COLO668 (cell line): ENCODE results near the gene NLGN4X.

ENCODE experiments used
- DNase-seq: peaks from one replicate; lab custom pipeline; 2025; ENCODE audit not compliant: unreplicated experiment; lab: John Stamatoyannopoulos, UW

Gene NLGN4X

GRCh38 chrX:6228720-6229119 is at the start of gene NLGN4X:
NLGN4X (minus strand) TSS chrX:6228867; CDS start chrX:6151466, 77,401 bp downstream.
- no peak for DNase-seq

GRCh38 chrX:6266041-6266440 is 37.4 kb upstream of the NLGN4X start:
- no peak for DNase-seq

DNA sequence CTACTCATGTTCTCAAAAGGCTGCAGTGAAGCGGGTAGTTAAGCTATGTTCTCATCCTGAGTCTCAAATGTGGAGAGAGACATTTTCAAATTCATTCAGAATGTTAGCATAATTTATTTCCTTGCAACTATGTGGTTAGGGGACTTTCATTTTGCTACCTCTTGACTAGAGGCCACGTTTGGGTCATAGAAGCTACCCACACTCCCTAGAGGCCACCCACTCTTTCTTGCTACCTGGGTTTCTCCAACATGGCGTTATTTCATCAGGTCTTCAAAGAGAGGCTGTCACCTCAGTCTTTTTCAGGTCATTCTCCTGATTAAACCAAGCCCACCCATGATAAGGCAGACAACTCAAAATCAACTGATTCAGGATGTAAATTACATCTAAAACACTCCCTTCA is 34.3 kb upstream of the NLGN4X start:
- no peak for DNase-seq

DNA sequence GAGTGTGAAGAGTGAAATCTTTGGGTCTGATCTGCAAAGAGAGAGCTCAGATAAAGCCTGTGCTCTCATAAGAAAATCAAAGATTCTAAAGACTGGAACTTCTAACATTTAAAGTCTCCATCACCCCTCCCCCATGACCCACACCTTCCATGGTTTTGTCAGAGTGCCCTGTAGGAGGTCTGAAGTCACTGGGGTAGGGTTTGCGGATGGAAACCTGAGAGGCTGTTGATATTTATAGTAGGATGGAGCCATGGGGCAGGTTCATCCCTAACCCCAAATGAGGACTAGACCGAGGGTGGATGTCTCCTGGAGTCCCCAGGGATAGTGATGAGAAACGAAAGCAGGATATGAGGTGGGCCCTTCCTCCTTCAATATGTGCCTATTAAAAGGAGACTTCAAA is 28.4 kb upstream of the NLGN4X start:
- DNase-seq = no peak

- no peak for DNase-seq
Measured at GRCh38 chrX:6244666-6245065, 16.0 kb upstream of the NLGN4X start.

GRCh38 chrX:6238576-6238975 is 9.9 kb upstream of the NLGN4X start:
- no peak for DNase-seq

DNA sequence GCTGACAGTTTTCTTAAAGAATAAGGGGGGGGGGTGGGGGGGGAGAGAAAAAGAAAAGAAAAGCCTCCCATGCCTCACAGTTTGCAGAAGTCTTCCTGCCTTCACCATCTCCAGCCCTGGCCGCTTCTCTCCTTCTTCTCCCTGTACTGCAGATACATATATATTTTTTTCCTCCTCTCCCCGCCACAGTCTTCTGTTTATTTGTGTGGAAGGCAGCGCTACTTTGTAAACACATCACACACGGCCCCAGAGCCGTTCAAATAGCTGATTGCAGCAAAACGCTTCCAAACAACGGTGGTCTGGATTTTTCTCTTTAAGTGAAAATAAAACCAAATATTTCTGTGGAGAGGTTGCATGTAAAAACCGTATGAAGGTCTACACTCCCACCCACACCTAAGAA is 732 bp downstream of the NLGN4X start:
- no peak for DNase-seq

DNA sequence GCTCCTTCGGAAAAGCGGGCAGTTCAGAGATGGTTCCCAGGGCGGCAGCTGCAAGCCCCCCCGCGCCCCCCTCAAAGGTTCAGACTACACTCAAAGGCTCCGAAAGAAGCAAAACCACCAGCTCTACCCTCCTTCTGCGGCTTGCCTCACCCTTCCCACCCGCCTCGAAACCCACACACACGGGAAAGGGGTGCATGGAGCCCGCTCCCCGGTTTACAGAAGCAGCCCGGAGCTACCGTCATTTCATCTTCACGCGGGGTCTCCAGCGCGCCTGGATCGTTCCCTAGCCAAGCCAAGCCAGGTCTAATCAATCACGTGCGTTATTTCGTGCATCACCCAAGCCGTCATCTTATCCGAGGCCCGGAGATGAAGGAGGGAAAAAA is 1.2 kb downstream of the NLGN4X start:
- no peak for DNase-seq

GRCh38 chrX:6226596-6227452 is 1.8 kb downstream of the NLGN4X start:
- DNase-seq = no peak

GRCh38 chrX:6225911-6226595 is 2.6 kb downstream of the NLGN4X start:
- DNase-seq = peak; percentile 20

DNA sequence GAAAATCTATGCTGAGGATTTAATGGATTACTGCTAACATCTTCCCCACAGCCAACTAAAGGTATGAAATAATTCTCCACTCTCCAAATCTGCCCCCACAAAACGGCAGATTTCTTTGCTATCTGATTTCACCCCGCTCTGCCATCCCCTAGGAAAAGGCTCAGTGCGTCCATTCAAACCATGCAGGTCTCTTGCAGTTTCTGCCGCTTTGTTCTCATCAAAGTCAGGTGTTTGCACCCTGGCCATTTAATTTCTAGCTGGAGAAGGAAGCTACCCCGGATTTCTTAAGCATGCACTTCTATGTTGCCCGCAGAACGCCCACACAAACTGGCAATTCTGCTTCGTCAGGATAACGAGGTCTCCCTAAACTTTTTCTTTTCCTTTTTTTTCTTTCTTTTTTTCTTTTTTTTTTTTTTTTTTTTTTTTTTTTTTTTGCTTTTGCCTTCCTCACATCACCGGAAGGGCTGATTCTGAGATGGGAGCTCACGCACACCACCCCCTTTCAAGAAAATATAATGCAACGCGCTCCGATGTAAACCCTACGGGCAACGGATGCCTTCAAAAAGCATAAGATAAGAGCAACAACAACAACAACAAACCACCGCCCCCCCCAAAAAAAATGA is 3.3 kb downstream of the NLGN4X start:
- no peak for DNase-seq

GRCh38 chrX:6223516-6223915 is 5.2 kb downstream of the NLGN4X start:
- DNase-seq = no peak

DNA sequence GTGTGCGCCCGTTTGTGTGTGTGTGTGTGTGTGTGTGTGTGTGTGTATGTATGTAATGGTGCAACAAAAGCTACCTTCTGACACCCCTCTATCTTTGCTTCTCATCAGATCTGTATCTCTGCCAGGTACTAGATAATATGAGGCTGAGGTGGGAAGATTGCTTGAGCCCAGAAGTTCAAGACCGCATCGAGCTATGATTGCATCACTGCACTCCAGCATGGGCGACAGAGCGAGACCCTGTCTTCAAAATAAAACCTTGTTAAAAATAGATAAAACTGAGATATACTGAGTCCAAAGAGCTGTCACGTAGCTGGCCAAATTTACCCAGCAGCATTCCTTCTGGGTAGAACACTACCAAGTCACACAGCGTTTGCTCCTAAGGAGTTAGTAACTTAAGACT is 18.4 kb downstream of the NLGN4X start:
- no peak for DNase-seq

DNA sequence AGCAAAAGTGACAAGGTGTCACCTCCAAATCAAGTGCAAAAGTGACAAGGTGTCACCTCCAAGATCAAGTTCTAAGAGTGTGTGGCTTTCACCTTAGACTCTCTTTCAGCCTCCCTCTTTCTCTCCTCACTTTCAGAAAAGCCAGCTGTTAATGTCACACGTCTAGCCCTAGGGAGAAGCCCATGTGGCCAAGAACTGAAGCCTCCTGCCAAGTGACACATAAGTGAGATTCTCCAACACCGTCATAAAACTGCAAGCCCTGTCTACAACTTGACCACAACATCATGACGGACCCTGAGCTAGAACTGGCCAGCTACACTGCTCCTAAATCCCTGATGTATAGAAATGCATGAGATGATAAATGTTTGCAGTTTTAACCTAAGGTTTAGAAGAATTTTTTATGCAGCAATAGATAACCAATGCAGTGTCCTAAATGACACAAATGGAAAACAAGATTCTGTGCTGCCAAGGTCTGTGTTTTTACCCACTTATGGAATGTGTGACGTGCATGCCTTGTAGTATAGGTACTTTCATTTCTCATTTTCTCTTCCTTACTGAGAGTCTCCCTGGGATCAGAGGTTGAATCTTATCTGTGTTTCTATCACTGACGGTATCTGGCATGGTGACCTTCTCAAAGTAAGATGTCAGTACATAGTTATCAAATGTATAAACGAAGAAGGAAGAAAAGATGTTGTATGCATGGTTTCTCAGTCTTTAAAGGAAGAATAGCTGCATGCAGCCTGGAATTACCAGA is 25.0 kb downstream of the NLGN4X start:
- DNase-seq = no peak

DNA sequence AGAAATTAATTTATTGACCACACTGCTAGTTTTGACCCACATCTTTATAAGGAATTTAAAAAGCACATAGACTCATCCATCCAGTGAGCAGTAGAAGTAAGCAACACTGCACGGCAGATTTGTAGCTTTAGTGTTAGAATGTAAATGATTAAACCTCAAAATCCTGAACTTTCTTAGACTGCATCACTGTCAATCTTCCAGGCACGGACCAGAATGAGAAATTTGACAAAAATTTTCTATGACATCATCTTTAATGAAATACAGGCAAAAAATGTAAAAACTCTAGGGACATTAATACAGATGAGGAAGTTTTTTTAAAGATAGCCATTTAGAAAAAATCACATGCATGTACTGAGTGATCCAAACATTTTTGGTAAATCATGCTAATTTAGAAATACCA is 29.2 kb downstream of the NLGN4X start:
- DNase-seq = no peak

GRCh38 chrX:6187256-6187655 is 41.4 kb downstream of the NLGN4X start:
- DNase-seq = no peak

GRCh38 chrX:6184900-6185515 is 43.7 kb downstream of the NLGN4X start:
- no peak for DNase-seq

- no peak for DNase-seq
Measured at GRCh38 chrX:6175914-6176313, 52.8 kb downstream of the NLGN4X start.

GRCh38 chrX:6170424-6170823 is 58.2 kb downstream of the NLGN4X start:
- DNase-seq = no peak

GRCh38 chrX:6169407-6169806 is 59.3 kb downstream of the NLGN4X start:
- DNase-seq = no peak

GRCh38 chrX:6163721-6164120 is 64.9 kb downstream of the NLGN4X start:
- DNase-seq = no peak
